C4-2B (cell line): Measurements from ENCODE around the gene ATP5F1C.

ENCODE experiments used
- ZFX ChIP-seq: fragments of 450-650 bp; IDR thresholded peaks from 2 replicates; pipeline ENCODE4 v1.6.1; 2017
- TF ChIP-seq, protein P1 (sequence below): fragments of 450-650 bp; conservative IDR thresholded peaks from 2 replicates; pipeline ENCODE4 v1.5.1; 2017; ENCODE audit warnings: mild to moderate bottlenecking

DNA sequence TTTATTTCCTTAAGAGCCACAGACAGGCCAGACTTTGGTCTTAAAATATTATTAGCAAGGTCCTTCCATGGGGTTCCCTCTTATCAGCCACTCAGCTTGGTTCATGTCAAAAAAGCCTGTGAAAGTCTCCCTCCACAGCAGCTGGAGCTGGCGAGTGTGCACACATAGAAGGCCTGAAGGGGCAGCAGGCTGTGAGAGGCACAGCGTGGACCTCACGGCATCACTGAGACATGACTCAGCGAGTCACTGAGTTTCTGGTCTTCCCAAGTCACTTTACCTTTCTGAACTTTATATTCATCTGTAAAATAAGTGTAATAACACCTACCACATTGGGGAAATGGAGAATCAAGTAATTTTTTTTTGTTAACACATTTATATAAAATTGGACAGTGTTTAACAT, 39.0 kb downstream of the ATP5F1C start:
- TF ChIP-seq, protein P1, sequence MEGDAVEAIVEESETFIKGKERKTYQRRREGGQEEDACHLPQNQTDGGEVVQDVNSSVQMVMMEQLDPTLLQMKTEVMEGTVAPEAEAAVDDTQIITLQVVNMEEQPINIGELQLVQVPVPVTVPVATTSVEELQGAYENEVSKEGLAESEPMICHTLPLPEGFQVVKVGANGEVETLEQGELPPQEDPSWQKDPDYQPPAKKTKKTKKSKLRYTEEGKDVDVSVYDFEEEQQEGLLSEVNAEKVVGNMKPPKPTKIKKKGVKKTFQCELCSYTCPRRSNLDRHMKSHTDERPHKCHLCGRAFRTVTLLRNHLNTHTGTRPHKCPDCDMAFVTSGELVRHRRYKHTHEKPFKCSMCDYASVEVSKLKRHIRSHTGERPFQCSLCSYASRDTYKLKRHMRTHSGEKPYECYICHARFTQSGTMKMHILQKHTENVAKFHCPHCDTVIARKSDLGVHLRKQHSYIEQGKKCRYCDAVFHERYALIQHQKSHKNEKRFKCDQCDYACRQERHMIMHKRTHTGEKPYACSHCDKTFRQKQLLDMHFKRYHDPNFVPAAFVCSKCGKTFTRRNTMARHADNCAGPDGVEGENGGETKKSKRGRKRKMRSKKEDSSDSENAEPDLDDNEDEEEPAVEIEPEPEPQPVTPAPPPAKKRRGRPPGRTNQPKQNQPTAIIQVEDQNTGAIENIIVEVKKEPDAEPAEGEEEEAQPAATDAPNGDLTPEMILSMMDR = no peak
- TF ChIP-seq ZFX = no peak
